ENCODE results near the gene LYZ. TPM values are rescaled to one million over a fixed set of nuclear protein-coding genes. Genes with fewer than 3 reads are reported as not detected.

The LYZ gene
- total RNA-seq, 1 donor from 2014 or later = 34.4 TPM

DNA sequence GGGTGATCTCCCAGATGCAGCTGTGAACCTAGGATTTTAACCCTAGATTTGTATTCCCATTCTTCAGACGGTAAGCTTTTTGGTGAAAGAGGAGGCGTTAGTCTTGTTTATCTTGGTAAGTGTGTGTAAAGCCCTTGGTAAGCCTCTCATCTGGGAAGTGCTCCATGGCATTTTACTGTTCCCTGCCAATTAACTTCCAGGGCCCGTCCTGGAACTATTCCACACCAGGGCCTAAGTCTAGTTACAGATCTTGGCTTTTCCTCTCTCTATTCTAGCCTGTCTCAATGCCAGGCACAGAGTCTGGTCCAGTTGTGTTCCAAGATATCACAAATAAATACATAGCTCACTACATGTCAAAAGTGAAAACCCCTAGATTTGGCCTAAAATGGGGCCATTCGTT lies 53.8 kb downstream of the LYZ start:
- H3K36me3 ChIP-seq (ENCODE audit: control insufficient read depth in 3 of 3, insufficient read depth in 3 of 3, low read length in 3 of 3) = no peaks in the 10 kb centered on the region
- no peak overlapping the region for H3K27ac ChIP-seq (ENCODE audit: low read depth, low read length)
- H3K4me3 ChIP-seq (ENCODE audit: low read length in 3 of 3) = no peak overlapping the region
- no peaks in the 10 kb centered on the region for H3K4me1 ChIP-seq (ENCODE audit: control insufficient read depth in 3 of 3, insufficient read depth in 3 of 3, low read length in 3 of 3)
- no peak overlapping the region for H3K9ac ChIP-seq (ENCODE audit: low read depth in 1 of 3, low read length in 3 of 3)
- H3K9me3 ChIP-seq (ENCODE audit: control insufficient read depth in 3 of 3, low read length in 3 of 3) = no peaks in the 10 kb centered on the region
- no peaks in the 10 kb centered on the region for H3K27me3 ChIP-seq (ENCODE audit: control insufficient read depth in 3 of 3, insufficient read depth in 3 of 3, low read length in 3 of 3)

Small RNAs within 50 kb of the gene (small RNA-seq; reads per million reads assigned to genes)
- not detected for gene RN7SL804P

Other genes starting within 250 kb of the LYZ start
- gene CPSF6, start 108.8 kb upstream of the LYZ start, total RNA-seq = 35.5 TPM
- gene YEATS4, start 11.4 kb downstream of the LYZ start, total RNA-seq = 10.4 TPM
- 32.9 TPM for gene FRS2, start 122.0 kb downstream of the LYZ start, total RNA-seq
- gene CCT2, start 237.1 kb downstream of the LYZ start, total RNA-seq = 158 TPM